SK-N-SH treated with all-trans-retinoic acid at 6 μM for 48 hours (cell line): ENCODE data around the gene DOK4.

ENCODE experiments used
- ATAC-seq: fragments of 200-7000 bp; cut with Tn5 transposase; 3 replicates; pipeline ENCODE4 v1.9.1; 2020; ENCODE audit warnings: mild to moderate bottlenecking, moderate library complexity
- ARNTL ChIP-seq: fragments of 450-650 bp; formaldehyde crosslinking; IDR thresholded peaks from 2 replicates; pipeline ENCODE4 v1.5.0; 2020; ENCODE audit warnings: low read depth, mild to moderate bottlenecking, moderate library complexity, borderline replicate concordance
- BACH2 ChIP-seq: fragments of 250-450 bp; sonication (Bioruptor Pico); IDR thresholded peaks from 2 replicates; pipeline ENCODE4 v1.9.0; 2021; ENCODE audit warnings: mild to moderate bottlenecking, borderline replicate concordance
- ESRRG ChIP-seq: fragments of 250-450 bp; sonication (Bioruptor Pico); IDR thresholded peaks from 2 replicates; pipeline ENCODE4 v1.6.1; 2021; ENCODE audit warnings: mild to moderate bottlenecking
- GLIS3 ChIP-seq: fragments of 250-450 bp; sonication (Bioruptor Pico); IDR thresholded peaks from 2 replicates; pipeline ENCODE4 v1.5.0; 2020; ENCODE audit warnings: mild to moderate bottlenecking, moderate library complexity
- PPARA ChIP-seq: fragments of 250-450 bp; sonication (Bioruptor Pico); IDR thresholded peaks from 2 replicates; pipeline ENCODE4 v1.5.0; 2020; ENCODE audit warnings: mild to moderate bottlenecking, borderline replicate concordance
- RARB ChIP-seq: fragments of 250-450 bp; sonication (Bioruptor Pico); IDR thresholded peaks from 2 replicates; pipeline ENCODE4 v1.8.0; 2021; ENCODE audit warnings: mild to moderate bottlenecking, moderate library complexity
- SNAI2 ChIP-seq: fragments of 250-450 bp; sonication (Bioruptor Pico); IDR thresholded peaks from 2 replicates; pipeline ENCODE4 v1.5.0; 2020; ENCODE audit warnings: mild to moderate bottlenecking, moderate library complexity
- TCF4 ChIP-seq: fragments of 250-450 bp; sonication (Bioruptor Pico); IDR thresholded peaks from 2 replicates; pipeline ENCODE4 v1.8.0; 2021; ENCODE audit warnings: mild to moderate bottlenecking, moderate library complexity, borderline replicate concordance
- TOX ChIP-seq: fragments of 250-450 bp; sonication (Bioruptor Pico); IDR thresholded peaks from 2 replicates; pipeline ENCODE4 v1.8.0; 2021; ENCODE audit warnings: mild to moderate bottlenecking, moderate library complexity, borderline replicate concordance
- ZC3H10 ChIP-seq: fragments of 250-450 bp; sonication (Bioruptor Pico); IDR thresholded peaks from 2 replicates; pipeline ENCODE4 v1.5.1; 2021; ENCODE audit warnings: mild to moderate bottlenecking, moderate library complexity
- ZFP3 ChIP-seq: fragments of 250-450 bp; sonication (Bioruptor Pico); IDR thresholded peaks from 2 replicates; pipeline ENCODE4 v1.5.0; 2020; ENCODE audit warnings: mild to moderate bottlenecking, moderate library complexity
- ZFP30 ChIP-seq: fragments of 450-650 bp; formaldehyde crosslinking; IDR thresholded peaks from 2 replicates; pipeline ENCODE4 v1.5.0; 2022; ENCODE audit warnings: mild to moderate bottlenecking, moderate library complexity
- ZNF70 ChIP-seq: fragments of 450-650 bp; formaldehyde crosslinking; IDR thresholded peaks from 2 replicates; pipeline ENCODE4 v1.5.0; 2020; ENCODE audit warnings: mild to moderate bottlenecking, moderate library complexity
- ZNF8 ChIP-seq: fragments of 450-650 bp; formaldehyde crosslinking; IDR thresholded peaks from 2 replicates; pipeline ENCODE4 v1.5.0; 2020; ENCODE audit warnings: mild to moderate bottlenecking, moderate library complexity
- TF ChIP-seq, protein P1 (sequence below): fragments of 250-450 bp; sonication (Bioruptor Pico); IDR thresholded peaks from 2 replicates; pipeline ENCODE4 v1.8.0; 2020; ENCODE audit warnings: mild to moderate bottlenecking, moderate library complexity, borderline replicate concordance
- TF ChIP-seq, protein P2 (sequence below): fragments of 250-450 bp; sonication (Bioruptor Pico); IDR thresholded peaks from 2 replicates; pipeline ENCODE4 v1.5.1; 2021; ENCODE audit warnings: mild to moderate bottlenecking, moderate library complexity
- TF ChIP-seq, protein P3 (sequence below): fragments of 250-450 bp; sonication (Bioruptor Pico); IDR thresholded peaks from 2 replicates; pipeline ENCODE4 v1.5.0; 2020; ENCODE audit warnings: mild to moderate bottlenecking, moderate library complexity
- TF ChIP-seq, protein P4 (sequence below): fragments of 250-450 bp; sonication (Bioruptor Pico); IDR thresholded peaks from 2 replicates; pipeline ENCODE4 v1.5.1; 2020; ENCODE audit warnings: low read depth, mild to moderate bottlenecking, moderate library complexity
- TF ChIP-seq, protein P5 (sequence below): fragments of 250-450 bp; sonication (Bioruptor Pico); IDR thresholded peaks from 2 replicates; pipeline ENCODE4 v1.8.0; 2021; ENCODE audit warnings: low read depth, mild to moderate bottlenecking, moderate library complexity, borderline replicate concordance

DOK4 gene

DNA sequence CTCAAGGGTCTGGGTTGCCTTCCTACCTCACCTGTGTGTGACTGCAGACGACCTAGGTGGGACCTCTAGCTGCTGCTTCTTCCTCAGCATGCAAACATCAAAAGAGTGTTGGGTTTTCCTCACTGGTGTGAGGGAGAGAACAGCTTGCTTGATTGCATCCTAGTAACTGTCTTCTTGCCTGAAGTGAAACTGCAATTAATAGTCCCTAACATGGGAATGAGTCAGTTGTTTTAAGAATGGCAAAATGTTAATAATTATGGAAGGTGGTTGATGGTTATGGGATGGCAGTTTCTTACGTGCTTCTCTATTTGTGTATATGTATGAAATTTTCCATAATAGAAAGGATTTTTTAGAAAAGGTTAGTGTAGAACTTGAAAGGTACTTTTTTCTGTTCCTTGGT, 17.9 kb downstream of the DOK4 start:
- no peak for ATAC-seq
- TF ChIP-seq SNAI2 (CRISPR knock-in tag) = no peak

DNA sequence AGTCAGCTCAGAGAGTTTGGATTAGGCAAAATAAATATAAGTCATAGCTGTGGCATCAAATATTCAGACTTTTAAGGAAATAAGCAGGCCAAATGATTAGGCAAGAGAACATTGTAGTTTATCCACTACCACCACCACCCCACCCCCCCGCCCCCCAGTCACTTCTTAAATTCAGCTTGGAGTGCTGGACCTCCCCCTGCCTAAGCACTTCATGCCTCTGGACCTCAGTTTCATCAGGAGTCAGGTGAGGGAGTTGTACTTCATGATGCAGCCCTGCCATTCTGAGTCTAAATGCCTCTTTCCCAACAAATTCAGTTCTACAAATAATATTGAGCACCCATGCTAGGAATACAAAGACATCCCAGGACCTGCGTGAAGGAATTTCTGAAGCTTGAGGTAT, 21.8 kb downstream of the DOK4 start:
- TF ChIP-seq ESRRG (CRISPR knock-in tag) = no peak
- TF ChIP-seq, protein P1, sequence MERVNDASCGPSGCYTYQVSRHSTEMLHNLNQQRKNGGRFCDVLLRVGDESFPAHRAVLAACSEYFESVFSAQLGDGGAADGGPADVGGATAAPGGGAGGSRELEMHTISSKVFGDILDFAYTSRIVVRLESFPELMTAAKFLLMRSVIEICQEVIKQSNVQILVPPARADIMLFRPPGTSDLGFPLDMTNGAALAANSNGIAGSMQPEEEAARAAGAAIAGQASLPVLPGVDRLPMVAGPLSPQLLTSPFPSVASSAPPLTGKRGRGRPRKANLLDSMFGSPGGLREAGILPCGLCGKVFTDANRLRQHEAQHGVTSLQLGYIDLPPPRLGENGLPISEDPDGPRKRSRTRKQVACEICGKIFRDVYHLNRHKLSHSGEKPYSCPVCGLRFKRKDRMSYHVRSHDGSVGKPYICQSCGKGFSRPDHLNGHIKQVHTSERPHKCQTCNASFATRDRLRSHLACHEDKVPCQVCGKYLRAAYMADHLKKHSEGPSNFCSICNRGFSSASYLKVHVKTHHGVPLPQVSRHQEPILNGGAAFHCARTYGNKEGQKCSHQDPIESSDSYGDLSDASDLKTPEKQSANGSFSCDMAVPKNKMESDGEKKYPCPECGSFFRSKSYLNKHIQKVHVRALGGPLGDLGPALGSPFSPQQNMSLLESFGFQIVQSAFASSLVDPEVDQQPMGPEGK (CRISPR knock-in tag) = no peak
- no peak for TF ChIP-seq ARNTL (CRISPR knock-in tag)
- TF ChIP-seq, protein P2, sequence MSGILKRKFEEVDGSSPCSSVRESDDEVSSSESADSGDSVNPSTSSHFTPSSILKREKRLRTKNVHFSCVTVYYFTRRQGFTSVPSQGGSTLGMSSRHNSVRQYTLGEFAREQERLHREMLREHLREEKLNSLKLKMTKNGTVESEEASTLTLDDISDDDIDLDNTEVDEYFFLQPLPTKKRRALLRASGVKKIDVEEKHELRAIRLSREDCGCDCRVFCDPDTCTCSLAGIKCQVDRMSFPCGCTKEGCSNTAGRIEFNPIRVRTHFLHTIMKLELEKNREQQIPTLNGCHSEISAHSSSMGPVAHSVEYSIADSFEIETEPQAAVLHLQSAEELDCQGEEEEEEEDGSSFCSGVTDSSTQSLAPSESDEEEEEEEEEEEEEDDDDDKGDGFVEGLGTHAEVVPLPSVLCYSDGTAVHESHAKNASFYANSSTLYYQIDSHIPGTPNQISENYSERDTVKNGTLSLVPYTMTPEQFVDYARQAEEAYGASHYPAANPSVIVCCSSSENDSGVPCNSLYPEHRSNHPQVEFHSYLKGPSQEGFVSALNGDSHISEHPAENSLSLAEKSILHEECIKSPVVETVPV (CRISPR knock-in tag) = no peak
- TF ChIP-seq ZFP30 (CRISPR knock-in tag) = no peak
- TF ChIP-seq ZFP3 = no peak
- TF ChIP-seq, protein P3, sequence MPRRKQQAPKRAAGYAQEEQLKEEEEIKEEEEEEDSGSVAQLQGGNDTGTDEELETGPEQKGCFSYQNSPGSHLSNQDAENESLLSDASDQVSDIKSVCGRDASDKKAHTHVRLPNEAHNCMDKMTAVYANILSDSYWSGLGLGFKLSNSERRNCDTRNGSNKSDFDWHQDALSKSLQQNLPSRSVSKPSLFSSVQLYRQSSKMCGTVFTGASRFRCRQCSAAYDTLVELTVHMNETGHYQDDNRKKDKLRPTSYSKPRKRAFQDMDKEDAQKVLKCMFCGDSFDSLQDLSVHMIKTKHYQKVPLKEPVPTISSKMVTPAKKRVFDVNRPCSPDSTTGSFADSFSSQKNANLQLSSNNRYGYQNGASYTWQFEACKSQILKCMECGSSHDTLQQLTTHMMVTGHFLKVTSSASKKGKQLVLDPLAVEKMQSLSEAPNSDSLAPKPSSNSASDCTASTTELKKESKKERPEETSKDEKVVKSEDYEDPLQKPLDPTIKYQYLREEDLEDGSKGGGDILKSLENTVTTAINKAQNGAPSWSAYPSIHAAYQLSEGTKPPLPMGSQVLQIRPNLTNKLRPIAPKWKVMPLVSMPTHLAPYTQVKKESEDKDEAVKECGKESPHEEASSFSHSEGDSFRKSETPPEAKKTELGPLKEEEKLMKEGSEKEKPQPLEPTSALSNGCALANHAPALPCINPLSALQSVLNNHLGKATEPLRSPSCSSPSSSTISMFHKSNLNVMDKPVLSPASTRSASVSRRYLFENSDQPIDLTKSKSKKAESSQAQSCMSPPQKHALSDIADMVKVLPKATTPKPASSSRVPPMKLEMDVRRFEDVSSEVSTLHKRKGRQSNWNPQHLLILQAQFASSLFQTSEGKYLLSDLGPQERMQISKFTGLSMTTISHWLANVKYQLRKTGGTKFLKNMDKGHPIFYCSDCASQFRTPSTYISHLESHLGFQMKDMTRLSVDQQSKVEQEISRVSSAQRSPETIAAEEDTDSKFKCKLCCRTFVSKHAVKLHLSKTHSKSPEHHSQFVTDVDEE (CRISPR knock-in tag) = no peak
- TF ChIP-seq TCF4 (CRISPR knock-in tag) = no peak
- TF ChIP-seq, protein P4, sequence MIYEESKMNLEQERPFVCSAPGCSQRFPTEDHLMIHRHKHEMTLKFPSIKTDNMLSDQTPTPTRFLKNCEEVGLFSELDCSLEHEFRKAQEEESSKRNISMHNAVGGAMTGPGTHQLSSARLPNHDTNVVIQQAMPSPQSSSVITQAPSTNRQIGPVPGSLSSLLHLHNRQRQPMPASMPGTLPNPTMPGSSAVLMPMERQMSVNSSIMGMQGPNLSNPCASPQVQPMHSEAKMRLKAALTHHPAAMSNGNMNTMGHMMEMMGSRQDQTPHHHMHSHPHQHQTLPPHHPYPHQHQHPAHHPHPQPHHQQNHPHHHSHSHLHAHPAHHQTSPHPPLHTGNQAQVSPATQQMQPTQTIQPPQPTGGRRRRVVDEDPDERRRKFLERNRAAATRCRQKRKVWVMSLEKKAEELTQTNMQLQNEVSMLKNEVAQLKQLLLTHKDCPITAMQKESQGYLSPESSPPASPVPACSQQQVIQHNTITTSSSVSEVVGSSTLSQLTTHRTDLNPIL = no peak
- no peak for TF ChIP-seq PPARA
- no peak for TF ChIP-seq TOX (CRISPR knock-in tag)
- TF ChIP-seq SNAI2 (CRISPR knock-in tag) = no peak
- TF ChIP-seq ZNF70 (CRISPR knock-in tag) = no peak
- TF ChIP-seq ZNF8 = no peak
- no peak for ATAC-seq

DNA sequence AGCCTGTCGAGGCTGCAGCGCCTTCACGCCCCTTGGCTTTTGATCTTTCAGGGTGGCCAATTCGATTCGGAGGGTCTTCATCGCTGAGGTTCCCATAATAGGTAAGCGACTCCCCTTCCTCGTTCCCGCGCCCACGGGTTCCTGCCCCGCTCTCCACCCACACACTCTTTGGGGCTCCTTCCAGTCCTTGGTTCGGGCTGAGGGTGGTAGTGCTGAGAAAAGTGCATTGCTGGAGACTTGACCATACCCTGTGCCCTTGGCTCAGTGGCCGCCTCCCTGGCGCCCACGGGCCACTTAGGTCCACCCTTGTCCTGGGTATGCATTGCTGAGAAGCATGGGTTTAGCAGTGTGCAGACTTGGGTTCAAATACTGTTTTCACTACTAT, 23.3 kb downstream of the DOK4 start:
- TF ChIP-seq ZNF8 (no peak), PPARA (no peak), ZFP30 (CRISPR knock-in tag) (no peak), SNAI2 (CRISPR knock-in tag) (no peak)
- peak; percentile 78 for ATAC-seq

DNA sequence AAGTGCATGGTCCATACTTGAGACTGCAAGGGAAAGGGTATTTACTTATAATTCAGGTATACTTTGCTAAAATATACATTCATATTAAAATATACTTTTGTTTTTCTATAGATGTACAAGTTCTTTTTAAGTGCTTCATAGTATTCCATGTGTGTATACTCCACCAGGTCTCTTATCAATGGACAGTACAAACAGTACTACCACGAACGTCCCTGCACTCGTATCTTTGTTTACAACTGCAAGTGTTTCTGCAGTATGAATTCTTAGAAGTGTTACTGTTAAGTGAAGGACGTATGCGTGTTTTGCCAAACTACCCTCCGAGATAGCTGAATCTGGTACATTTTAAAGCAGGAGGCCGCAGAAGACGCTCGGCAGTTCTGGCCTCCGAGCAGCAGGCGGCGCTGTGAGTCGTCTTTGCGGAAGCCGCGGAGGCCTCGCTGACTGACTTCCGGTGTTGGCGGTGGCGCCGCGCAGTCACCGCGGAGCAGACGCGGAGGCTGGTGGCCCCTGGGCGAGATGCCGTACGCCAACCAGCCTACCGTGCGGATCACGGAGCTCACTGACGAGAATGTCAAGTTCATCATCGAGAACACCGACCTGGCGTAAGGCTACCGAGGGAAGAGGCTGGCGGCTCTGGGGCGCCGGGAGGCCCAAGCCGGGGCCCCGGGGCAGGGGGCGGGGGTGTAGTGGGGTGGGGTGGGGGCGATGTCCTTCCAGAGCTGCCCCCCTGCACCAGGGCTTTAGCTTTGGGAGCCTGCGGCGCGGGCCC, 23.9 kb downstream of the DOK4 start, which contains the start of gene POLR2C:
TSS of gene POLR2C (plus strand) at position 471 of the 769 bp plus-strand sequence. CDS start at position 517, 46 bp downstream.
- peak; percentile 71 for TF ChIP-seq ZNF70 (CRISPR knock-in tag)
- TF ChIP-seq TCF4 (CRISPR knock-in tag) = 0 out of 2 replicates have a peak, but pooled peaks have one; percentile 15
- 0 out of 2 replicates have a peak, but pooled peaks have one; percentile 33 for TF ChIP-seq RARB (CRISPR knock-in tag)
- TF ChIP-seq ZNF8 = no peak
- ATAC-seq = peak; percentile 97

DNA sequence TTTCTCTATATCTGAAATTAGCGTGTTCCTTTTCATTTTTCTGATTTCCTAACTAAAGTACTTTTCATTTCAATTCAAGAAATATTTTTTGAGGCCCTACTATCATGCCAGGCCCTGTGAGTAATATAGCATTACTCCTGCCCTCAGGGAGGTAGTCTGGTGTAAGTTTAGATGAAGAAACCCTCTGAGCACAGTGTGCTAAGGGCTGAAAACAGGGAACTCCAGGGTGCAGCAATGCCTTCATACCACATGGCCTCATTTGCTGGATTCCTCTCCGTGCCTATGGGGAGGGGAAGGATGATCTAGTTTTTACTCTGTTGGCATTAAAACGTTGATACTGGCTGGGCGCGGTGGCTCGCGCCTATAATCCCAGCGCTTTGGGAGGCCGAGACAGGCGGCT, 34.3 kb downstream of the DOK4 start:
- TF ChIP-seq, protein P5, sequence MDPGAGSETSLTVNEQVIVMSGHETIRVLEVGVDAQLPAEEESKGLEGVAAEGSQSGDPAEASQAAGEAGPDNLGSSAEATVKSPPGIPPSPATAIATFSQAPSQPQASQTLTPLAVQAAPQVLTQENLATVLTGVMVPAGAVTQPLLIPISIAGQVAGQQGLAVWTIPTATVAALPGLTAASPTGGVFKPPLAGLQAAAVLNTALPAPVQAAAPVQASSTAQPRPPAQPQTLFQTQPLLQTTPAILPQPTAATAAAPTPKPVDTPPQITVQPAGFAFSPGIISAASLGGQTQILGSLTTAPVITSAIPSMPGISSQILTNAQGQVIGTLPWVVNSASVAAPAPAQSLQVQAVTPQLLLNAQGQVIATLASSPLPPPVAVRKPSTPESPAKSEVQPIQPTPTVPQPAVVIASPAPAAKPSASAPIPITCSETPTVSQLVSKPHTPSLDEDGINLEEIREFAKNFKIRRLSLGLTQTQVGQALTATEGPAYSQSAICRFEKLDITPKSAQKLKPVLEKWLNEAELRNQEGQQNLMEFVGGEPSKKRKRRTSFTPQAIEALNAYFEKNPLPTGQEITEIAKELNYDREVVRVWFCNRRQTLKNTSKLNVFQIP (CRISPR knock-in tag) = no peak
- TF ChIP-seq TOX (CRISPR knock-in tag) (no peak), RARB (CRISPR knock-in tag) (no peak), PPARA (no peak), ZFP30 (CRISPR knock-in tag) (no peak), ESRRG (CRISPR knock-in tag) (no peak), GLIS3 (CRISPR knock-in tag) (no peak), BACH2 (CRISPR knock-in tag) (no peak), TCF4 (CRISPR knock-in tag) (no peak), ZC3H10 (no peak)
- TF ChIP-seq, protein P2 (CRISPR knock-in tag) = no peak
- no peak for ATAC-seq
